HG03039 (cell line): Measurements from ENCODE around the gene GTF2A1.

ENCODE experiments used
- ATAC-seq: cut with Tn5 transposase; IDR thresholded peaks from one replicate; pipeline ENCODE4 v1.9.1; 2021; ENCODE audit warnings: mild to moderate bottlenecking, moderate library complexity; ENCODE audit not compliant: unreplicated experiment

The GTF2A1 gene

GRCh38 chr14:81179631-81180030, 41.1 kb downstream of the GTF2A1 start:
- ATAC-seq, result no peak

- peak; percentile 50 for ATAC-seq
These were observed 42.7 kb downstream of the GTF2A1 start for GRCh38 chr14:81178063-81178462.

GRCh38 chr14:81177225-81177624, 43.5 kb downstream of the GTF2A1 start:
- no peak for ATAC-seq

GRCh38 chr14:81176241-81176640, 44.5 kb downstream of the GTF2A1 start:
- ATAC-seq, result no peak

GRCh38 chr14:81172881-81173280, 47.9 kb downstream of the GTF2A1 start:
- peak; percentile 21 for ATAC-seq

- ATAC-seq, result peak; percentile 23
These were observed 48.4 kb downstream of the GTF2A1 start for GRCh38 chr14:81172353-81172752.

GRCh38 chr14:81170829-81171195, 49.9 kb downstream of the GTF2A1 start:
- no peak for ATAC-seq

GRCh38 chr14:81170104-81170828, 50.5 kb downstream of the GTF2A1 start:
- ATAC-seq, result peak; percentile 96

GRCh38 chr14:81169711-81170103, 51.1 kb downstream of the GTF2A1 start:
- peak; percentile 9 for ATAC-seq

GRCh38 chr14:81169267-81169666, 51.5 kb downstream of the GTF2A1 start:
- no peak for ATAC-seq

GRCh38 chr14:81166121-81166520, 54.6 kb downstream of the GTF2A1 start:
- ATAC-seq, result no peak

GRCh38 chr14:81165188-81165587, 55.6 kb downstream of the GTF2A1 start:
- no peak for ATAC-seq

- peak; percentile 97 for ATAC-seq
These were observed 56.5 kb downstream of the GTF2A1 start for GRCh38 chr14:81164167-81164774.

GRCh38 chr14:81162941-81163340, 57.8 kb downstream of the GTF2A1 start:
- no peak for ATAC-seq

GRCh38 chr14:81161749-81162148, 59.0 kb downstream of the GTF2A1 start:
- no peak for ATAC-seq

- ATAC-seq, result no peak
These were observed 59.7 kb downstream of the GTF2A1 start for GRCh38 chr14:81161088-81161487.

- no peak for ATAC-seq
These were observed 63.3 kb downstream of the GTF2A1 start for GRCh38 chr14:81157431-81157830.

- peak; percentile 73 for ATAC-seq
These were observed 67.6 kb downstream of the GTF2A1 start for GRCh38 chr14:81153187-81153586.

- no peak for ATAC-seq
These were observed 72.1 kb downstream of the GTF2A1 start for GRCh38 chr14:81148635-81149034.

- no peak for ATAC-seq
These were observed 73.4 kb downstream of the GTF2A1 start for GRCh38 chr14:81147140-81147897.

GRCh38 chr14:81144824-81145603, 75.7 kb downstream of the GTF2A1 start:
- ATAC-seq, result no peak
